ENCODE measurements around the gene BMI1.
"Not testable (repeated sequence)": the region's sequence is repeated elsewhere in the genome, so short reads cannot be mapped to it uniquely, and the experiment has no call there.

- not testable (repeated sequence) for TF ChIP-seq EP300, CTCF (IDR thresholded peaks at IDR 0.05)
Measured at GRCh38 chr10:22357770-22358169, 36.9 kb downstream of the BMI1 start.

Data from sigmoid colon (tissue), 4 donors.